Testis (tissue), 3 donors: Measurements from ENCODE around the gene GPR132. TPM values are rescaled to one million over a fixed set of nuclear protein-coding genes. Genes with fewer than 3 reads are reported as not detected.

Experiments used
- DNase-seq: peaks from one replicate; pipeline ENCODE4 v3.0.0-alpha.2; 2019
- H3K27ac ChIP-seq, 2 donors: fragments of 200-600 bp; sonication (generic); one replicate each; pipeline ENCODE4 v1.5.1; 2019
- H3K27me3 ChIP-seq: fragments of 200-600 bp; sonication (generic); one replicate; pipeline ENCODE4 v1.5.1; 2019
- H3K36me3 ChIP-seq: fragments of 200-600 bp; sonication (generic); one replicate; pipeline ENCODE4 v1.5.1; 2017; ENCODE audit warnings: low read depth; ENCODE audit errors: missing control alignments
- H3K4me1 ChIP-seq: fragments of 200-600 bp; sonication (generic); one replicate; pipeline ENCODE4 v1.5.1; 2019
- H3K4me3 ChIP-seq, 2 donors: fragments of 200-600 bp; sonication (generic); one replicate each; pipeline ENCODE4 v1.5.1; 2017 to 2019
- H3K9me3 ChIP-seq: fragments of 200-600 bp; sonication (generic); one replicate; pipeline ENCODE4 v1.5.1; 2017
- CTCF ChIP-seq, 3 experiments: fragments of 450-650 bp in 2 of 3; fragments of 200-600 bp in 1 of 3; sonication (generic) in 1 of 3; IDR thresholded peaks; one replicate each; pipeline ENCODE4 v1.5.1; 2016 to 2019; ENCODE audit warnings: antibody characterized with exemption in 3 of 3, mild to moderate bottlenecking in 2 of 3, moderate library complexity in 1 of 3
- POLR2A ChIP-seq: fragments of 450-650 bp; IDR thresholded peaks from one replicate; pipeline ENCODE4 v1.6.1; 2017; ENCODE audit warnings: antibody characterized with exemption, mild to moderate bottlenecking, moderate library complexity
- WGBS, 2 donors: methylation state at CpG; one replicate each; pipeline ENCODE4 v1.1.5; 2018; 5-methylcytosine and 5-hydroxymethylcytosine counted together
- intact Hi-C: fragments of 100-400 bp; cut with DNase I; formaldehyde crosslinking; loops from one replicate; pipeline ENCODE4 v1.15.1; 2023; ENCODE audit warnings: low total_unique reads
- polyA plus RNA-seq: library from polyadenylated mRNA; stranded (reverse); fragments of 350-450 nt; fragmentation: Illumina TruSeq; extraction: RNeasy Lipid Tissue Mini Kit (QIAGEN cat#74804); gene quantifications from one replicate; pipeline ENCODE4 v1.2.3, GENCODE V29; 2014; ENCODE audit warnings: low read depth, low replicate concordance; ENCODE audit not compliant: insufficient read depth
- total RNA-seq, 2 donors: library from RNA; depleted of rRNA; stranded (reverse); fragments of >200 nt; gene quantifications; one replicate each; pipeline ENCODE4 v1.2.3, GENCODE V29; 2016

Gene GPR132
- total and polyA plus RNA-seq, 3 donors from 2014 or later, result 1.2 to 2.5 (median 2.0) TPM

GRCh38 chr14:105021656-105022275, 43.5 kb downstream of the GPR132 start:
- Histone ChIP-seq H3K9me3 (no peaks in the 10 kb centered on the region), H3K27ac (peak overlapping the region; percentile 59 to 65), H3K27me3 (no peaks in the 10 kb centered on the region), H3K4me3 (peak overlapping the region; percentile 74 to 78), H3K36me3 (no peaks in the 10 kb centered on the region), H3K4me1 (peaks cover 11% of the 10 kb centered on the region)
- intact Hi-C loops, result loop anchor here (10.0 kb wide), 1 partner anchor 47 kb away; the partner anchor contains the start of gene AHNAK2
- 6 to 8% methylated on average over 20 of the region's 20 CpGs for WGBS, 2 donors
- DNase-seq, result peak; percentile 65
- TF ChIP-seq POLR2A, result no peak

GRCh38 chr14:105020815-105021655, 44.2 kb downstream of the GPR132 start, which contains the start of gene CDCA4:
Gene CDCA4, minus strand, starts transcription at chr14:105021083. Its CDS starts 9,154 bp downstream, at chr14:105011929.
- Histone ChIP-seq H3K4me3 (peak within 1 kb of the TSS; percentile 78 to 82), H3K4me1 (peaks cover 11% of the 10 kb centered on the region), H3K36me3 (no peaks in the 10 kb centered on the region), H3K27ac (peak within 1 kb of the TSS; percentile 59 to 80), H3K9me3 (no peaks in the 10 kb centered on the region), H3K27me3 (no peaks in the 10 kb centered on the region)
- peak; percentile 98 for DNase-seq
- intact Hi-C loops, result loop anchor here (10.0 kb wide), 1 partner anchor 46 kb away; the partner anchor contains the start of gene AHNAK2
- TF ChIP-seq CTCF (IDR thresholded peaks at IDR 0.05) (peak in 1 of 3 experiments; percentile 2), POLR2A (peak; percentile 25)
- WGBS, 2 donors, result 0 to 1% methylated on average over 9 to 29 of the region's 115 CpGs

GRCh38 chr14:105019861-105020814, 45.1 kb downstream of the GPR132 start:
- TF ChIP-seq POLR2A (no peak), CTCF (IDR thresholded peaks at IDR 0.05) (no peak)
- H3K27me3 ChIP-seq, result no peaks in the 10 kb centered on the region
- peaks cover 11% of the 10 kb centered on the region for H3K4me1 ChIP-seq
- WGBS, 2 donors, result 9 to 10% methylated on average over 29 to 50 of the region's 75 CpGs
- peak overlapping the region; percentile 45 to 80 for H3K27ac ChIP-seq
- peak overlapping the region; percentile 78 to 82 for H3K4me3 ChIP-seq
- no peaks in the 10 kb centered on the region for H3K36me3 ChIP-seq
- DNase-seq, result no peak
- intact Hi-C loops, result loop anchor here (10.0 kb wide), 1 partner anchor 45 kb away; the partner anchor contains the start of gene AHNAK2
- no peaks in the 10 kb centered on the region for H3K9me3 ChIP-seq

GRCh38 chr14:105018414-105018813, 46.8 kb downstream of the GPR132 start:
- DNase-seq, result no peak
- H3K4me3 ChIP-seq, result no peak overlapping the region
- no peak overlapping the region for H3K27ac ChIP-seq
- H3K9me3 ChIP-seq, result no peaks in the 10 kb centered on the region
- WGBS, 2 donors, result 60 to 79% methylated on average over 4 of the region's 4 CpGs
- H3K4me1 ChIP-seq, result peaks cover 11% of the 10 kb centered on the region
- no peaks in the 10 kb centered on the region for H3K36me3 ChIP-seq
- TF ChIP-seq POLR2A (no peak), CTCF (IDR thresholded peaks at IDR 0.05) (no peak)
- intact Hi-C loops, result no loop called here
- H3K27me3 ChIP-seq, result no peaks in the 10 kb centered on the region
